PFSK-1 (cell line): ENCODE data around the gene ALDH2.

Experiments
- POLR2AphosphoS5 ChIP-seq: IDR thresholded peaks from 2 replicates; pipeline ENCODE4 v1.6.1; 2012; ENCODE audit warnings: low read depth, mild to moderate bottlenecking, control low read depth, low read length, moderate library complexity
- REST ChIP-seq, 2 experiments: IDR thresholded peaks; 2 replicates each; pipeline versions ENCODE4 v1.6.1 to v1.8.0; 2011 to 2012; ENCODE audit warnings: low read depth in 2 of 2, low read length in 2 of 2, control low read depth in 1 of 2, inconsistent platforms in 1 of 2, mild to moderate bottlenecking in 1 of 2, moderate library complexity in 1 of 2; ENCODE audit not compliant: insufficient read depth in 1 of 2
- TAF1 ChIP-seq: IDR thresholded peaks from 2 replicates; pipeline ENCODE4 v1.6.1; 2012; ENCODE audit warnings: low read length, control low read depth, borderline replicate concordance; ENCODE audit not compliant: insufficient read depth

- TF ChIP-seq REST (IDR thresholded peaks at IDR 0.05; ENCODE audit: insufficient read depth in 1 of 2, low read depth in 2 of 2, low read length in 2 of 2) (no peak), POLR2AphosphoS5 (no peak), TAF1 (no peak)
Measured at GRCh38 chr12:111756681-111757080, 10.1 kb upstream of the ALDH2 start.
